Transverse colon (tissue), 4 donors: Measurements from ENCODE around the gene RSF1.

Experiments
- POLR2A ChIP-seq: fragments of 450-650 bp; IDR thresholded peaks from one replicate; pipeline ENCODE4 v1.6.1; 2016; ENCODE audit warnings: antibody characterized with exemption, mild to moderate bottlenecking, moderate library complexity
- POLR2AphosphoS5 ChIP-seq, 3 donors: sonication (generic); formaldehyde crosslinking; IDR thresholded peaks; one replicate each; pipeline ENCODE4 v1.6.1; 2016; ENCODE audit warnings: antibody characterized with exemption in 3 of 3
- TF ChIP-seq, protein P1 (sequence below), 5 experiments: fragments of 200-600 bp in 3 of 5; fragments of 450-650 bp in 2 of 5; sonication (generic) in 3 of 5; IDR thresholded peaks; 1 replicate in 2 of 5; 2 replicates in 3 of 5; pipeline ENCODE4 v1.5.1; 2016 to 2017; ENCODE audit warnings: antibody characterized with exemption in 5 of 5, inconsistent platforms in 3 of 5, mild to moderate bottlenecking in 2 of 5, moderate library complexity in 1 of 5

DNA sequence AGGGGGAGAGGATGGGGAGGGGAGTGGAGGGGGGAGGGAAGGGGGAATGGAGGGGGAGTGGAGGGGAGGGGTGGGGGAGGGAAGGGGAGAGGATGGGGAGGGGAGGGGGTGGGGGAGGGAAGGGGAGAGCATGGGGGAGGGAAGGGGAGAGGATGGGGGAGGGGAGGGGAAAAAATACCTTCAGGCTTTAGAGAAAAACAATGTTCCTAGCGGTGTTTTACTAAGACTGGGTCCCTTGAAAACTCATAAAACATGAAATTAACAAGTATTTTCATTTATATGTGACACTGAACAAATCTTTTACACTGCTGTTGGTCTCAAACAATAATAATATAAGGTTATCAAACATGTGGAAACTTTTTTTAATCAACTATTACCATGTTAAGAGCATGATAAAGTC, 42.4 kb downstream of the RSF1 start:
- TF ChIP-seq, protein P1, sequence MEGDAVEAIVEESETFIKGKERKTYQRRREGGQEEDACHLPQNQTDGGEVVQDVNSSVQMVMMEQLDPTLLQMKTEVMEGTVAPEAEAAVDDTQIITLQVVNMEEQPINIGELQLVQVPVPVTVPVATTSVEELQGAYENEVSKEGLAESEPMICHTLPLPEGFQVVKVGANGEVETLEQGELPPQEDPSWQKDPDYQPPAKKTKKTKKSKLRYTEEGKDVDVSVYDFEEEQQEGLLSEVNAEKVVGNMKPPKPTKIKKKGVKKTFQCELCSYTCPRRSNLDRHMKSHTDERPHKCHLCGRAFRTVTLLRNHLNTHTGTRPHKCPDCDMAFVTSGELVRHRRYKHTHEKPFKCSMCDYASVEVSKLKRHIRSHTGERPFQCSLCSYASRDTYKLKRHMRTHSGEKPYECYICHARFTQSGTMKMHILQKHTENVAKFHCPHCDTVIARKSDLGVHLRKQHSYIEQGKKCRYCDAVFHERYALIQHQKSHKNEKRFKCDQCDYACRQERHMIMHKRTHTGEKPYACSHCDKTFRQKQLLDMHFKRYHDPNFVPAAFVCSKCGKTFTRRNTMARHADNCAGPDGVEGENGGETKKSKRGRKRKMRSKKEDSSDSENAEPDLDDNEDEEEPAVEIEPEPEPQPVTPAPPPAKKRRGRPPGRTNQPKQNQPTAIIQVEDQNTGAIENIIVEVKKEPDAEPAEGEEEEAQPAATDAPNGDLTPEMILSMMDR (IDR thresholded peaks at IDR 0.05) = no peak
- TF ChIP-seq POLR2A (no peak), POLR2AphosphoS5 (IDR thresholded peaks at IDR 0.05) (no peak)
